ENCODE data around the gene SSUH2.
A peak's percentile ranks its signal among the peaks of the same experiment; 100 is the strongest.

Gene SSUH2

DNA sequence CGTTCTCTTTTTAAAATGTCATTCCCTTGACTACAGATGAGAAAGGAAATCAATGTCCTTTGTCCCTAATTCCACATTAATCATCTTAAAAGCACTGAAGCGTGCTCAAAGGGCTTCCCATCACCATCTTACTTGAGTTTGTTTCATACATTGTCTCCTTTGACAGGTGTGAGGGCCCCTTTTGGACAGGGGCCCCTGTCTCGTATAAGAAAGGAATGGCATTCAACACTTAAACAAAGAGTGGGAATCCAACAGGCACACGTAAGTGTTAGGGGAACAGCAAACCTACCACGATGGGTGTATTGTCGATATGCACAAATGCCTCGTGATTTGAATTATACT lies 5.0 kb downstream of the SSUH2 start:
- DNase-seq, result no peak

GRCh38 chr3:8638994-8639658 lies 5.5 kb downstream of the SSUH2 start:
- DNase-seq, result no peak

GRCh38 chr3:8637348-8637747 lies 7.2 kb downstream of the SSUH2 start:
- no peak for DNase-seq

GRCh38 chr3:8635631-8636030 lies 9.0 kb downstream of the SSUH2 start:
- DNase-seq, result no peak

DNA sequence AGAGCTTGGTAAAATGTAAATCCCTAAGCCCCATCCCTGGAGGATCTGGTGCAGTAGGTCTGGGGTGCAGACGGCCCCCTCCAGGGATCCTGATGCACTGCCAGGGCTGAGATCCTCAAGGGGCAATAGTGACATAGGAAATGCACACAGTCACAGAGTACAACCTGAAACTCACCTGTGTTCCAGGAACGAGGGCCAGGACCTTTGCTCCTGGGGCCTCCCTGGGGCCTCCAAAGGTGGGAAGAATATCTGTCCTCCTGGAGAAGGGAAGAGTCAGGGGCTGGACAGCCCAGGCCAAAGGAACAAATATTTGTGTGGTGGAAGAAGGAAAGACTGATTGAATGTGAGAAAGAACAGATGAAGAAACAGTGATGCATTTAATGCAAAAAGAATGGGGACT lies 9.5 kb downstream of the SSUH2 start:
- DNase-seq, result no peak

DNA sequence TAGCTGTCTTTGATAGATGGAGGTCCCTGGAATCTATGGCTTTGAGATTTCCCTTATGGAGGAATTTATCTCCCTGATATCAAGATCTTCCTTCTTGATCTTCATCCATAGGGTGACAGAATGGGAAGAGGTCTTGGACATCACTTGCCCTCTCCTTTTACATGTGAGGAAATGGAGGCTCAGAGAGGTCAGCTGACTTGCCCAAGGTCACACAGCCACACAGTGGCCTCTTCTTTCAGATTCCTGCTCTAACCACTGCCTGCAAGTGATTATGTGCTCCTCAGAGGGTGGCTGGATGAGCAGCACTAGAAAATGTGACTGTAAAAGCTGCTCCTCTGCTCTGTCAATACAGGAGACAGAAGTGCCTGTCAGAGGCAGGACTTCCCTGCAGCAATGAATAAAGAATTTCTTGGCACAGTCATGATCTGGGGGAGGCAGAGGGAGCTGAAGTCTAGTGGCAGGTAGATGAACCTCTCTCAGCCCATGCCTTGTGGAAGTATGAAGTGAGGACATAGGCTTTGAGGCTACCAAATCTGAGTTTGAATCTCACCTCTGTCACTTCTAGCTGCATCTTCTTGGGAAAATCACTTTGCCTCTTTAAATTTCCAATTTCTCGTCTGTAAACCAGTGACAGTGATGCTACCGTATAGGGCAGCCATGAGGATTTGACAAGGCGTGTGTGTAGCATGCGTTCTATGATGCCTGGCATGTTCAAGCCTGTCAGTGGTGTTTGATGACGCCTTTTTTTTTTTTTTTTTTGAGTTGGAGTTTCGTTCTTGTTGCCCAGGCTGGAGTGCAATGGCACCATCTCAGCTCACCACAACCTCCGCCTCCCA lies 12.0 kb downstream of the SSUH2 start:
- no peak for DNase-seq

- no peak for DNase-seq
Measured at GRCh38 chr3:8631661-8632060, 12.9 kb downstream of the SSUH2 start.

GRCh38 chr3:8629151-8630021 lies 15.2 kb downstream of the SSUH2 start:
- DNase-seq, result peak; percentile 62

GRCh38 chr3:8627949-8628348 lies 16.6 kb downstream of the SSUH2 start:
- no peak for DNase-seq

DNA sequence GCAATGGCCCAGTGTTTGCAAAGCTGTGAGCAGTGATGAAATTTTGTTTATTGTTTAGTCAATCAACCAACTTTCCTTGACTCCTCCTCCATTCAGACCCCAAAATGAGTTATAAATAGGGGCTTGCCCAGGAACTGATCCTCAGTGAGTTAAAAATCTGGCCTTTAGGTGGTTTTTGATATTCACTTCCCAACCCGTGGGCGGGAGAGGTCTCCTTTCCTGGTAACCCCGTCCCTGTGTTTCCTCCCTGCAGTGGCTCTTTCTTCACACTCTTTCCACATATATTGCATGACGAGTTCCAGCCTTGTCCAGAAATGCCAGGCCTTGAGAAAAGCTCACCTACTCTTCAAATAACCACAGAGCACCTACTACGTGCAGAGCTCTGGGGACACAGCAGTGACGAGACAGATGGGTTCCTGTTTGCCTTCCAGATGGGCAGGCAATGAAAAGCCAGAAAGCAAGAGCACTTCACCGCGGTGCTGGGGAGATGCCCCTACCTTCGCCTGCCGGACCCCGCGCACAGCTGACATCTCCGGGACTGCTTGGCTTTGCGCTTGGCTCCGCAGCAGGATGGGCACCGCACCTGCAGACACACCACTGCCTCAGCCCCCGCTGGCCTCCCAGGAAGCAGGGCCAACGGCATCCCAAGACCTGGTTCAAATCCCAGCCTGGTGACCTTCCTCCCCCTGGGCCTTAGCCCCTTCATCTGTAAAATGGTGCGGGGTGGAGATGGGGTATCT lies 17.2 kb downstream of the SSUH2 start:
- DNase-seq, result no peak

GRCh38 chr3:8625991-8626390 lies 18.6 kb downstream of the SSUH2 start:
- DNase-seq, result no peak

GRCh38 chr3:8624612-8625011 lies 20.0 kb downstream of the SSUH2 start:
- DNase-seq, result no peak

DNA sequence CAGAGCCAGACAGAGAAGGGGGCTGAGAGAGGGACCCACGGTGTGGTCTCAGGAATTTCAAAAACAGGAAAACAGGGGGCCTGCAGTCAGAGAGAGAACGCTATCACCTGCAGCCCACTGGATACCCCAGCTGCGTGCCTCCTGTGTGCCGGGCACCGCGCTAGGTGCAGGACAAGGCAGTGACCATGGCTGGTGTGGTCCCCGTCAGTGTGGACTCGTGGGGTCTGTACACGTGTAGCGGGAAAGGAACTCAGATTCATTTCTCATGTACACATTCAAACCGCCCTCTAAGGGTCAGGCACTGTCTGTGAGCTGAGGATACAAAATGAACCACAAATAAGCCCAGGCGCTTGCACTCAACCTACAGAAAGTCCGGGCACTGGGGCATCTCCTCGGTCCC lies 20.9 kb downstream of the SSUH2 start:
- DNase-seq, result no peak

DNA sequence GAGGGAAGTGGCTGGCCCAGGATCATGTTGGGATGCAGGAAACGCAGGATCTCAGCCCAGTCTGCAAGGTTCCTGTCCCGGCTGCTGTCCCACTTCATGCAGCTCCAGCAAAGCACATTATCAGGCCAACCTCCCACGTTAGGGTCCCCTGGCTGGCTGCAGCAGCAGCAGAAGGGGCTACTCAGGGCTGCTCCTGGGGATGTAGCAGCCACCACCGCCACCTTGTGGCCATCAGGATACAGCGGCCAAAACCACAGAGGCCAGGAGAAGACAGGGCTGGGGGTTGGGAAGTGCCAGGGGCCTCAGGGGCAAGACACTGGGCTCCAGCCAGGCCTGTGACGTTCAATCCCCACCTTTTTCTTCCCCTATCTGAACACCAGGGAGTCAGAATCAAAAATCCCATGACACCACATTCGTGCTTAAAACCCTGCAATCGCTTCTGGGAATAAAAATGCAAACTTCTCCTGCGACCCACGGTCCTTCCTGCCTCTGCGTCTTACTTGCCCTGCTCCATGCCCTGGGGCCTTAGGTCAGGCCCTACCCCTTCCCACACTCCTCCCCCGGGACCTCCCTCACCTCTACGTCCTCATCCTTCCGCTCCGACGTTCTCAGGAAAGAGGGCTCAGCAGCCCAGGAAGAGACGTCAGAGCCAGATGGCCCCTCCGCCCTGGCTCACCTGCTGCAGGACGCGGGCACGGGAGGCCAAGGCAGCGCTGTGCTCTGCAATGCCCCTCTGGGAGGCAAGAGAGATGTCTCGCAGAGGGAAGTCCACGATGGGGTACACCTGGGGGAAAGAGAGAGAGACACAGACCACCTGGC lies 21.5 kb downstream of the SSUH2 start:
- DNase-seq, result peak; percentile 32

DNA sequence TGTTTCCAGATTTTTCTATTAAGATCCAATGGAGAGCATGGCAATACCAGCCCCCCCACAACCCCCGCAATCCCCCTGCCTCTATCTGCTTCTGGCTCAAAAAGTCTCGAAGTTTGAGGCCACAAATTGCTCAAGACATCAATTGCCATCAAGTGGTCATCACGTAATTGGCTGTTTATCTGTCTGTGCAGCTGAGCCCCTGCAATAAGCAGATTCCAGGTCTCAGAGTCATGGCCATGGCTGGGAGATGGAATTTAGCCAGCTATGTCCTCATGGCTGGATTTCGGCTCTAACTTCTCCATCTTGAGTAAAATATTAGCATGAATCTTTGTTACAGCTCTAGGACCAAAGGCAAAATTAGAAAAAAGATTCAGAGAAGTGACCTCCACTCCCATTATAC lies 22.7 kb downstream of the SSUH2 start:
- DNase-seq, result no peak

- DNase-seq, result no peak
Measured at GRCh38 chr3:8621141-8621540, 23.5 kb downstream of the SSUH2 start.

DNA sequence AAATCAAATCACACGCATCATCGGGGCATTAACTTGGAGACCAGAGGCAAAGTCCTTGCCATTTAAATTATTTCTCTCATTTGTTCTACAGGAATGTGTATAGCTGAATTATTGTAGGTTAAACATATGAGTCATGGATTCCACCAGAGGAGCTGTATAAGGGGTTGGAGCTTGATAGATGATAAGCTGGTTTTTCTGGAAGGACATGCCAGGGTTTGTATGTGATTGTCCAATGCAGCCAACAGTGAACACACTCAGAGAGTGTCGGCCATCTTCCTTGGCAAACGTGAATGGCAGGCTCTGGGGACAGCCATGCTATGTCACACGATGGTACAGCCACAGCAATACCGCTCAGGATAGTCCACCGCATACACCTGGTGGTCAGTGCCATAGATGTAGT lies 25.1 kb downstream of the SSUH2 start:
- DNase-seq, result no peak

DNA sequence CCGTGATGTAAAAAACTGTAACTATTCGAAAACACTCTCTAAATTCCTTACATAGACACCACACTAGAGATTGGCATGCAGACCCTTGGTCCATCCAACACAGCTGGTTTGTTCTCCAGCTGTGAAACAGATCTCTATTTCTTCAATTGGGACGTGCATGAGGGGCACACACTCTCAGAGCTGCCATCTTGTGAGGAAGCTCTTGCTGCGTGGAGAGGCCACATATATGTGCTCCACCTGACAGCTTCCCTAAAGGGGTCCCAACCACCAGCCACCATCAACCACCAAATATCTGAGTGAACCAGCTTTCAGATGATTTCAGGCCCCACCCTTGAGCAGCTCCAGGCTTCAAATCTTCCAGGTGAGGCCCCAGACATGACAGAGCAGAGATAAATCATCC lies 25.6 kb downstream of the SSUH2 start:
- no peak for DNase-seq

- no peak for DNase-seq
Measured at GRCh38 chr3:8617921-8618320, 26.7 kb downstream of the SSUH2 start.

GRCh38 chr3:8610951-8611350 lies 33.6 kb downstream of the SSUH2 start:
- DNase-seq, result no peak

- no peak for DNase-seq
Measured at GRCh38 chr3:8608791-8609467, 35.7 kb downstream of the SSUH2 start.
